Measurements from ENCODE around the gene LSM10.

Gene LSM10

GRCh38 chr1:36365381-36365780, 32.3 kb downstream of the LSM10 start:
- Histone ChIP-seq H3K4me3 (ENCODE audit: low read length) (no peak overlapping the region), H3K27ac (ENCODE audit: low read length) (no peak overlapping the region), H3K9ac (ENCODE audit: low read length) (no peak overlapping the region), H3K9me3 (ENCODE audit: insufficient read depth, low read length) (no peaks in the 10 kb centered on the region), H2AFZ (ENCODE audit: low read depth, low read length) (no peak overlapping the region), H3K4me2 (ENCODE audit: low read length) (no peak overlapping the region), H4K20me1 (ENCODE audit: insufficient read depth, low read length) (peaks cover 4% of the 10 kb centered on the region; the same call in 1 of the 2 replicates), H3K79me2 (ENCODE audit: low read length) (no peaks in the 10 kb centered on the region), H3K4me1 (ENCODE audit: low read length) (peaks cover 11% of the 10 kb centered on the region), H3K36me3 (replicated peaks; ENCODE audit: low read depth, low read length) (no peaks in the 10 kb centered on the region), H3K27me3 (ENCODE audit: low read depth, low read length) (no peaks in the 10 kb centered on the region)
- TF ChIP-seq CTCF (IDR thresholded peaks at IDR 0.05; ENCODE audit: low read depth, low read length) (no peak), EZH2phosphoT487 (IDR thresholded peaks at IDR 0.05; ENCODE audit: low read depth) (no peak)

- Histone ChIP-seq H3K9ac (ENCODE audit: low read length) (no peak overlapping the region), H3K9me3 (ENCODE audit: insufficient read depth, low read length) (no peaks in the 10 kb centered on the region), H3K4me3 (ENCODE audit: low read length) (no peak overlapping the region), H3K27ac (ENCODE audit: low read length) (no peak overlapping the region), H3K27me3 (ENCODE audit: low read depth, low read length) (no peaks in the 10 kb centered on the region), H3K4me1 (ENCODE audit: low read length) (no peaks in the 10 kb centered on the region), H4K20me1 (ENCODE audit: insufficient read depth, low read length) (no peaks in the 10 kb centered on the region), H3K4me2 (ENCODE audit: low read length) (no peak overlapping the region), H3K79me2 (ENCODE audit: low read length) (no peaks in the 10 kb centered on the region), H2AFZ (ENCODE audit: low read depth, low read length) (no peak overlapping the region), H3K36me3 (replicated peaks; ENCODE audit: low read depth, low read length) (no peaks in the 10 kb centered on the region)
- TF ChIP-seq CTCF (IDR thresholded peaks at IDR 0.05; ENCODE audit: low read depth, low read length) = no peak
- TF ChIP-seq EZH2phosphoT487 (IDR thresholded peaks at IDR 0.05; ENCODE audit: low read depth) = no peak
Measured at GRCh38 chr1:36359911-36360550, 37.7 kb downstream of the LSM10 start.

- H4K20me1 ChIP-seq (ENCODE audit: insufficient read depth, low read length) = no peaks in the 10 kb centered on the region
- no peak overlapping the region for H2AFZ ChIP-seq (ENCODE audit: low read depth, low read length)
- H3K4me1 ChIP-seq (ENCODE audit: low read length) = no peaks in the 10 kb centered on the region
- no peaks in the 10 kb centered on the region for H3K27me3 ChIP-seq (ENCODE audit: low read depth, low read length)
- no peaks in the 10 kb centered on the region for H3K79me2 ChIP-seq (ENCODE audit: low read length)
- H3K4me3 ChIP-seq (ENCODE audit: low read length) = no peak overlapping the region
- no peaks in the 10 kb centered on the region for H3K36me3 ChIP-seq (replicated peaks; ENCODE audit: low read depth, low read length)
- TF ChIP-seq CTCF (IDR thresholded peaks at IDR 0.05; ENCODE audit: low read depth, low read length) (no peak), EZH2phosphoT487 (IDR thresholded peaks at IDR 0.05; ENCODE audit: low read depth) (no peak)
- H3K9me3 ChIP-seq (ENCODE audit: insufficient read depth, low read length) = no peaks in the 10 kb centered on the region
- H3K4me2 ChIP-seq (ENCODE audit: low read length) = no peak overlapping the region
- H3K27ac ChIP-seq (ENCODE audit: low read length) = no peak overlapping the region
- H3K9ac ChIP-seq (ENCODE audit: low read length) = no peak overlapping the region
Measured at GRCh38 chr1:36359383-36359782, 38.3 kb downstream of the LSM10 start.

GRCh38 chr1:36358514-36359084, 39.1 kb downstream of the LSM10 start:
- Histone ChIP-seq H3K4me2 (ENCODE audit: low read length) (no peak overlapping the region), H3K79me2 (ENCODE audit: low read length) (no peaks in the 10 kb centered on the region), H3K4me3 (ENCODE audit: low read length) (no peak overlapping the region), H4K20me1 (ENCODE audit: insufficient read depth, low read length) (no peaks in the 10 kb centered on the region), H3K27me3 (ENCODE audit: low read depth, low read length) (no peaks in the 10 kb centered on the region), H3K9me3 (ENCODE audit: insufficient read depth, low read length) (no peaks in the 10 kb centered on the region), H3K4me1 (ENCODE audit: low read length) (no peaks in the 10 kb centered on the region), H2AFZ (ENCODE audit: low read depth, low read length) (no peak overlapping the region), H3K9ac (ENCODE audit: low read length) (no peak overlapping the region), H3K27ac (ENCODE audit: low read length) (no peak overlapping the region), H3K36me3 (replicated peaks; ENCODE audit: low read depth, low read length) (no peaks in the 10 kb centered on the region)
- no peak for TF ChIP-seq CTCF (IDR thresholded peaks at IDR 0.05; ENCODE audit: low read depth, low read length)
